NB4 (cell line): ENCODE results near the gene NAAA.

Experiments
- POLR2A ChIP-seq: IDR thresholded peaks from 2 replicates; pipeline ENCODE4 v1.6.1; 2011; ENCODE audit warnings: mild to moderate bottlenecking; ENCODE audit not compliant: insufficient read length; ENCODE audit errors: extremely low read depth
- TF ChIP-seq, protein P1 (sequence below): IDR thresholded peaks from one replicate; pipeline ENCODE4 v1.5.1; 2012; ENCODE audit warnings: low read depth, low read length
- TF ChIP-seq, protein P2 (sequence below): IDR thresholded peaks from 2 replicates; pipeline ENCODE4 v1.6.1; 2011; ENCODE audit warnings: low read depth, low read length

DNA sequence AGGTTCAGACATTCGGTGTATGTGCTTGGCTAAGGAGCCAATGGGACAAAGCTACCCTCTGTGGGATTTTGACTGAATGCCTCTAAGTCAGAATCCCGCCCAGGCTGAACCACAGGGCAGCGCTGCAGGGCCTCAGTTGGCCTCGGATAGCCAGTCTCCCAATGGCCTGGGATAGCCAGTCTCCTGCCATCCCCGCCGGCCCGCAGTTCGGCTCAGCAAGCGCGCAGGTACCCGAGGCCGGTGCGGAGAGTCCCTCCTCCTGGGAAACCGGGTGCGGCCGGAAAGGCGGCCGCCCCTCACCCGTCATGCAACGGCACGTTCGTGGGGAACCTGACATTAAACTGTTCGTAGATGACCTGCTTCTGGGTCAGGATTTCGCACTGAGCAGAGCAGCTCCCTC, 54.7 kb downstream of the NAAA start:
- no peak for TF ChIP-seq POLR2A
- TF ChIP-seq, protein P1, sequence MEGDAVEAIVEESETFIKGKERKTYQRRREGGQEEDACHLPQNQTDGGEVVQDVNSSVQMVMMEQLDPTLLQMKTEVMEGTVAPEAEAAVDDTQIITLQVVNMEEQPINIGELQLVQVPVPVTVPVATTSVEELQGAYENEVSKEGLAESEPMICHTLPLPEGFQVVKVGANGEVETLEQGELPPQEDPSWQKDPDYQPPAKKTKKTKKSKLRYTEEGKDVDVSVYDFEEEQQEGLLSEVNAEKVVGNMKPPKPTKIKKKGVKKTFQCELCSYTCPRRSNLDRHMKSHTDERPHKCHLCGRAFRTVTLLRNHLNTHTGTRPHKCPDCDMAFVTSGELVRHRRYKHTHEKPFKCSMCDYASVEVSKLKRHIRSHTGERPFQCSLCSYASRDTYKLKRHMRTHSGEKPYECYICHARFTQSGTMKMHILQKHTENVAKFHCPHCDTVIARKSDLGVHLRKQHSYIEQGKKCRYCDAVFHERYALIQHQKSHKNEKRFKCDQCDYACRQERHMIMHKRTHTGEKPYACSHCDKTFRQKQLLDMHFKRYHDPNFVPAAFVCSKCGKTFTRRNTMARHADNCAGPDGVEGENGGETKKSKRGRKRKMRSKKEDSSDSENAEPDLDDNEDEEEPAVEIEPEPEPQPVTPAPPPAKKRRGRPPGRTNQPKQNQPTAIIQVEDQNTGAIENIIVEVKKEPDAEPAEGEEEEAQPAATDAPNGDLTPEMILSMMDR, result no peak
- TF ChIP-seq, protein P2, sequence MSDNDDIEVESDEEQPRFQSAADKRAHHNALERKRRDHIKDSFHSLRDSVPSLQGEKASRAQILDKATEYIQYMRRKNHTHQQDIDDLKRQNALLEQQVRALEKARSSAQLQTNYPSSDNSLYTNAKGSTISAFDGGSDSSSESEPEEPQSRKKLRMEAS, result no peak
